Right cardiac atrium (tissue), 5 donors: Measurements from ENCODE around the gene MIA2. TPM values are rescaled to one million over a fixed set of nuclear protein-coding genes. Genes with fewer than 3 reads are reported as not detected.
"Not testable (repeated sequence)": the region's sequence is repeated elsewhere in the genome, so short reads cannot be mapped to it uniquely, and the experiment has no call there.

Experiments
- ATAC-seq, 2 donors: fragments of 200-7000 bp; cut with Tn5 transposase; one replicate each; pipeline versions ENCODE4 v1.8.0 to v1.9.1; 2020; ENCODE audit warnings: moderate library complexity in 2 of 2, mild to moderate bottlenecking in 1 of 2
- DNase-seq, 3 donors: peaks; one replicate each; pipeline ENCODE4 v3.0.0-alpha.2; 2020
- H3K27ac ChIP-seq: one replicate; pipeline ENCODE4 v1.5.1; 2013; ENCODE audit warnings: mild to moderate bottlenecking, low read length, control low read depth, moderate library complexity
- H3K27me3 ChIP-seq: one replicate; pipeline ENCODE4 v1.6.1; 2013; ENCODE audit not compliant: control insufficient read depth, insufficient read depth
- H3K4me1 ChIP-seq: one replicate; pipeline ENCODE4 v1.6.1; 2013; ENCODE audit warnings: low read length; ENCODE audit not compliant: control insufficient read depth, insufficient read depth
- H3K4me3 ChIP-seq: one replicate; pipeline ENCODE4 v1.5.1; 2013; ENCODE audit warnings: low read length, control low read depth
- H3K9me3 ChIP-seq: one replicate; pipeline ENCODE4 v1.6.1; 2013; ENCODE audit warnings: low read length; ENCODE audit not compliant: control insufficient read depth
- WGBS: extraction: QIAGEN DNeasy Blood & Tissue Kit; methylation state at CpG from one replicate; pipeline ENCODE4 v1.1.7; 2013; 5-methylcytosine and 5-hydroxymethylcytosine counted together
- intact Hi-C, 4 donors: fragments of 100-400 bp; cut with DNase I; formaldehyde crosslinking; loops; one replicate each; pipeline versions ENCODE4 v1.11.0 to v1.14.0; 2022 to 2023
- polyA plus RNA-seq: library from polyadenylated mRNA; stranded (reverse); fragments of 200-250 nt; gene quantifications from one replicate; pipeline ENCODE4 v1.2.3, GENCODE V29; 2013
- total RNA-seq, 4 donors: library from RNA; stranded (reverse); fragmentation: NEBNext Ultra II Directional; extraction: Animal tissue kit (Norgen Biotek cat#: 25700); gene quantifications; one replicate each; pipeline ENCODE4 v1.2.1, GENCODE V29; 2021
- donor health status: healthy with polysubstance abuse.
- donor health status: DM: no; HTN: yes; CAD: no.
- donor health status: DM: no; HTN: no; CAD: no.
- donor health status: DM: no; HTN: yes; CAD: no; lungs with severe emphysema.
- donor health status: DM: yes; HTN: yes; CAD: no.

MIA2 gene
- total and polyA plus RNA-seq, 5 donors = 17.7 to 32.7 (median 21.8) TPM

GRCh38 chr14:39272918-39273317 lies 39.2 kb downstream of the MIA2 start:
- ATAC-seq (no peak), DNase-seq (no peak)
- WGBS = 95% methylated on average over 1 of the region's 1 CpG
- intact Hi-C loops = no loop called here
- Histone ChIP-seq H3K9me3 (no peaks in the 10 kb centered on the region), H3K4me1 (peaks cover 5% of the 10 kb centered on the region), H3K27ac (no peak overlapping the region), H3K4me3 (no peak overlapping the region), H3K27me3 (no peaks in the 10 kb centered on the region)

- no peak overlapping the region for H3K4me3 ChIP-seq
- no peak for ATAC-seq
- no peaks in the 10 kb centered on the region for H3K27me3 ChIP-seq
- H3K27ac ChIP-seq = no peak overlapping the region
- no peak for DNase-seq
- WGBS = 93% methylated on average over 5 of the region's 5 CpGs
- no peaks in the 10 kb centered on the region for H3K9me3 ChIP-seq
- peaks cover 3% of the 10 kb centered on the region for H3K4me1 ChIP-seq
- intact Hi-C loops = no loop called here
These were observed 41.7 kb downstream of the MIA2 start for GRCh38 chr14:39275395-39275794.

- ATAC-seq (no peak), DNase-seq (no peak)
- H3K9me3 ChIP-seq = no peaks in the 10 kb centered on the region
- intact Hi-C loops = no loop called here
- WGBS = 95% methylated on average over 1 of the region's 1 CpG
- H3K4me3 ChIP-seq = no peak overlapping the region
- no peaks in the 10 kb centered on the region for H3K27me3 ChIP-seq
- peaks cover 3% of the 10 kb centered on the region for H3K4me1 ChIP-seq
- H3K27ac ChIP-seq = no peak overlapping the region
These were observed 42.3 kb downstream of the MIA2 start for GRCh38 chr14:39276005-39276404.

- intact Hi-C loops = no loop called here
- ATAC-seq (no peak), DNase-seq (no peak)
- Histone ChIP-seq H3K9me3 (no peaks in the 10 kb centered on the region), H3K4me3 (no peak overlapping the region), H3K27me3 (no peaks in the 10 kb centered on the region), H3K27ac (no peak overlapping the region), H3K4me1 (peaks cover 3% of the 10 kb centered on the region)
- 92% methylated on average over 2 of the region's 2 CpGs for WGBS
These were observed 42.9 kb downstream of the MIA2 start for GRCh38 chr14:39276579-39277114.

GRCh38 chr14:39279515-39279914 lies 45.8 kb downstream of the MIA2 start:
- Histone ChIP-seq H3K27me3 (no peaks in the 10 kb centered on the region), H3K4me1 (peaks cover 3% of the 10 kb centered on the region), H3K27ac (no peak overlapping the region), H3K9me3 (no peaks in the 10 kb centered on the region), H3K4me3 (no peak overlapping the region)
- WGBS = 88% methylated on average over 3 of the region's 3 CpGs
- intact Hi-C loops = no loop called here
- DNase-seq = no peak
- no peak for ATAC-seq

GRCh38 chr14:39280678-39281077 lies 47.0 kb downstream of the MIA2 start:
- H3K9me3 ChIP-seq, DNase-seq, H3K27ac ChIP-seq, intact Hi-C loops, H3K4me1 ChIP-seq, H3K27me3 ChIP-seq, ATAC-seq, H3K4me3 ChIP-seq: not testable (repeated sequence)
- WGBS = 97% methylated on average over 3 of the region's 3 CpGs

GRCh38 chr14:39289523-39289922 lies 55.8 kb downstream of the MIA2 start:
- no peak overlapping the region for H3K27ac ChIP-seq
- intact Hi-C loops = no loop called here
- no peak overlapping the region for H3K4me3 ChIP-seq
- WGBS = 86% methylated on average over 1 of the region's 1 CpG
- no peak for DNase-seq
- no peaks in the 10 kb centered on the region for H3K4me1 ChIP-seq
- no peaks in the 10 kb centered on the region for H3K27me3 ChIP-seq
- no peaks in the 10 kb centered on the region for H3K9me3 ChIP-seq
- ATAC-seq = no peak

GRCh38 chr14:39291701-39292100 lies 58.0 kb downstream of the MIA2 start:
- intact Hi-C loops = no loop called here
- Histone ChIP-seq H3K27ac (no peak overlapping the region), H3K27me3 (no peaks in the 10 kb centered on the region), H3K9me3 (no peaks in the 10 kb centered on the region), H3K4me1 (no peaks in the 10 kb centered on the region), H3K4me3 (no peak overlapping the region)
- DNase-seq (no peak), ATAC-seq (no peak)
- WGBS = 89% methylated on average over 4 of the region's 4 CpGs

GRCh38 chr14:39293629-39294028 lies 59.9 kb downstream of the MIA2 start:
- DNase-seq (no peak), ATAC-seq (no peak)
- intact Hi-C loops = no loop called here
- H3K4me1 ChIP-seq = no peaks in the 10 kb centered on the region
- 98% methylated on average over 2 of the region's 2 CpGs for WGBS
- H3K27me3 ChIP-seq = no peaks in the 10 kb centered on the region
- no peak overlapping the region for H3K27ac ChIP-seq
- H3K4me3 ChIP-seq = no peak overlapping the region
- no peaks in the 10 kb centered on the region for H3K9me3 ChIP-seq

GRCh38 chr14:39300389-39300788 lies 66.7 kb downstream of the MIA2 start:
- WGBS = 87% methylated on average over 3 of the region's 3 CpGs

GRCh38 chr14:39302124-39302810 lies 68.6 kb downstream of the MIA2 start:
- intact Hi-C loops = no loop called here
- 89% methylated on average over 4 of the region's 4 CpGs for WGBS
- Histone ChIP-seq H3K27ac (no peak overlapping the region), H3K4me1 (no peaks in the 10 kb centered on the region), H3K4me3 (no peak overlapping the region), H3K9me3 (no peaks in the 10 kb centered on the region), H3K27me3 (no peaks in the 10 kb centered on the region)
- DNase-seq (no peak), ATAC-seq (no peak)

More at GRCh38 chr14:39300389-39300788, 66.7 kb downstream of the MIA2 start:
- H3K9me3 ChIP-seq, H3K27ac ChIP-seq, intact Hi-C loops, ATAC-seq, H3K4me1 ChIP-seq, DNase-seq, H3K4me3 ChIP-seq, H3K27me3 ChIP-seq: not testable (repeated sequence)
